Stomach (tissue), 9 donors: ENCODE results near the gene CRYBG2. TPM values are rescaled to one million over a fixed set of nuclear protein-coding genes. Genes with fewer than 3 reads are reported as not detected.

ENCODE experiments used
- DNase-seq, 2 donors: peaks; one replicate each; pipeline versions ENCODE4 v3.0.0 to v3.0.0-alpha.2; 2013 to 2019
- H3K27ac ChIP-seq, 5 donors: fragments of 200-600 bp in 4 of 5; sonication (generic) in 4 of 5; one replicate each; pipeline ENCODE4 v1.5.1; 2013 to 2019; ENCODE audit warnings: mild to moderate bottlenecking in 1 of 5, moderate library complexity in 1 of 5
- H3K27me3 ChIP-seq, 3 donors: fragments of 200-600 bp; sonication (generic); one replicate each; pipeline ENCODE4 v1.5.1; 2017 to 2019; ENCODE audit warnings: mixed run types in 1 of 3
- H3K36me3 ChIP-seq, 4 donors: fragments of 200-600 bp; sonication (generic); 1 replicate in 3 of 4; 2 replicates in 1 of 4; pipeline ENCODE4 v1.5.1; 2016 to 2019
- H3K4me1 ChIP-seq, 4 donors: fragments of 200-600 bp; sonication (generic); one replicate each; pipeline ENCODE4 v1.5.1; 2016 to 2019
- H3K4me3 ChIP-seq, 4 donors: fragments of 200-600 bp; sonication (generic) in 3 of 4; one replicate each; pipeline ENCODE4 v1.5.1; 2016 to 2019; ENCODE audit warnings: mild to moderate bottlenecking in 1 of 4
- H3K9me3 ChIP-seq, 4 donors: fragments of 200-600 bp; sonication (generic); one replicate each; pipeline ENCODE4 v1.5.1; 2016 to 2019
- CTCF ChIP-seq, 7 experiments: fragments of 450-650 bp in 4 of 7; fragments of 200-600 bp in 3 of 7; sonication (generic) in 3 of 7; IDR thresholded peaks; one replicate each; pipeline ENCODE4 v1.5.1; 2016 to 2019; ENCODE audit warnings: antibody characterized with exemption in 7 of 7, control low read depth in 2 of 7, mild to moderate bottlenecking in 1 of 7
- EP300 ChIP-seq: sonication (generic); formaldehyde crosslinking; IDR thresholded peaks from one replicate; pipeline ENCODE4 v1.6.1; 2017; ENCODE audit warnings: antibody characterized with exemption
- POLR2A ChIP-seq, 4 donors: fragments of 450-650 bp; IDR thresholded peaks; one replicate each; pipeline ENCODE4 v1.6.1; 2016; ENCODE audit warnings: antibody characterized with exemption in 4 of 4, control low read depth in 2 of 4, mild to moderate bottlenecking in 1 of 4, moderate library complexity in 1 of 4
- POLR2AphosphoS5 ChIP-seq, 3 donors: sonication (generic); formaldehyde crosslinking; IDR thresholded peaks; one replicate each; pipeline ENCODE4 v1.6.1; 2016; ENCODE audit warnings: antibody characterized with exemption in 3 of 3
- WGBS, 5 donors: extraction: QIAGEN DNeasy Blood & Tissue Kit in 3 of 5; methylation state at CpG; one replicate each; pipeline versions ENCODE4 v1.1.5 to v1.1.7; 2013 to 2018; 5-methylcytosine and 5-hydroxymethylcytosine counted together
- intact Hi-C: fragments of 100-400 bp; cut with DNase I; formaldehyde crosslinking; loops from one replicate; pipeline ENCODE4 v1.15.1; 2023; ENCODE audit warnings: low total_unique reads
- polyA plus RNA-seq, 3 donors: library from polyadenylated mRNA; stranded (reverse); fragments of 200-250 nt; gene quantifications; one replicate each; pipeline ENCODE4 v1.2.3, GENCODE V29; 2013
- total RNA-seq, 5 donors: library from RNA; depleted of rRNA; stranded (reverse); fragments of >200 nt; gene quantifications; one replicate each; pipeline versions ENCODE4 v1.1.0 to v1.2.3, GENCODE V29; 2014 to 2016
- donor health status: healthy with polysubstance abuse.
- donor health status: Bipolar disorder and iron deficiency.
- donor health status: healthy.

CRYBG2 gene
- total and polyA plus RNA-seq, 8 donors: 0.15 to 66.8 (median 3.2) TPM

GRCh38 chr1:26297791-26298124 lies 56.2 kb downstream of the CRYBG2 start:
- H3K27me3 ChIP-seq: no peaks in the 10 kb centered on the region
- peaks cover 0 to 6% (median 0%) of the 10 kb centered on the region in 4 donors for H3K4me1 ChIP-seq
- DNase-seq: no peak
- H3K4me3 ChIP-seq: no peak overlapping the region
- no peaks in the 10 kb centered on the region for H3K9me3 ChIP-seq
- intact Hi-C loops: no loop called here
- 61 to 83% (median 70%) methylated on average over 3 to 6 of the region's 6 CpGs for WGBS, 5 donors
- peaks cover 0 to 32% (median 13%) of the 10 kb centered on the region in 4 donors for H3K36me3 ChIP-seq
- no peak for TF ChIP-seq POLR2A (IDR thresholded peaks at IDR 0.05)
- no peak for TF ChIP-seq POLR2AphosphoS5 (IDR thresholded peaks at IDR 0.05)
- no peak for TF ChIP-seq CTCF (IDR thresholded peaks at IDR 0.05)
- no peak for TF ChIP-seq EP300
- no peak overlapping the region for H3K27ac ChIP-seq

GRCh38 chr1:26297057-26297790 lies 56.7 kb downstream of the CRYBG2 start:
- 91 to 98% (median 93%) methylated on average over 5 to 12 of the region's 12 CpGs for WGBS, 5 donors
- intact Hi-C loops: no loop called here

GRCh38 chr1:26296340-26297056 lies 57.4 kb downstream of the CRYBG2 start:
- H3K9me3 ChIP-seq: no peaks in the 10 kb centered on the region
- peaks cover 0 to 15% (median 0%) of the 10 kb centered on the region in 4 donors for H3K4me1 ChIP-seq
- no peak for DNase-seq
- TF ChIP-seq CTCF (IDR thresholded peaks at IDR 0.05) (no peak), EP300 (no peak), POLR2A (IDR thresholded peaks at IDR 0.05) (no peak), POLR2AphosphoS5 (IDR thresholded peaks at IDR 0.05) (no peak)
- 87 to 92% (median 90%) methylated on average over 16 of the region's 16 CpGs for WGBS, 5 donors
- intact Hi-C loops: no loop called here
- H3K27me3 ChIP-seq: no peaks in the 10 kb centered on the region
- peaks cover 0 to 30% (median 13%) of the 10 kb centered on the region in 4 donors for H3K36me3 ChIP-seq
- H3K4me3 ChIP-seq: no peak overlapping the region
- no peak overlapping the region for H3K27ac ChIP-seq

More at GRCh38 chr1:26297057-26297790, 56.7 kb downstream of the CRYBG2 start:
- Histone ChIP-seq H3K27ac (no peak overlapping the region), H3K9me3 (no peaks in the 10 kb centered on the region), H3K4me1 (peaks cover 0 to 7% (median 0%) of the 10 kb centered on the region in 4 donors), H3K4me3 (no peak overlapping the region), H3K27me3 (no peaks in the 10 kb centered on the region), H3K36me3 (peaks cover 0 to 32% (median 13%) of the 10 kb centered on the region in 4 donors)
- no peak for TF ChIP-seq CTCF (IDR thresholded peaks at IDR 0.05)
- TF ChIP-seq POLR2A (IDR thresholded peaks at IDR 0.05): no peak
- TF ChIP-seq EP300: no peak
- no peak for DNase-seq

- DNase-seq: no peak
- Histone ChIP-seq H3K9me3 (no peaks in the 10 kb centered on the region), H3K4me1 (peaks cover under 1 to 25% (median 3%) of the 10 kb centered on the region in 4 donors), H3K27ac (no peak overlapping the region), H3K27me3 (no peaks in the 10 kb centered on the region), H3K36me3 (peaks cover 0 to 27% (median 12%) of the 10 kb centered on the region in 4 donors), H3K4me3 (no peak overlapping the region)
- no peak for TF ChIP-seq EP300
- TF ChIP-seq POLR2A (IDR thresholded peaks at IDR 0.05): no peak
- no peak for TF ChIP-seq CTCF (IDR thresholded peaks at IDR 0.05)
- TF ChIP-seq POLR2AphosphoS5 (IDR thresholded peaks at IDR 0.05): no peak
- intact Hi-C loops: no loop called here
- 89 to 92% (median 91%) methylated on average over 22 of the region's 22 CpGs for WGBS, 5 donors
Measured at GRCh38 chr1:26295194-26296138, 58.5 kb downstream of the CRYBG2 start.
